ENCODE data around the gene MAPK12. TPM values are rescaled to one million over a fixed set of nuclear protein-coding genes. Genes with fewer than 3 reads are reported as not detected.
A peak's percentile ranks its signal among the peaks of the same experiment; 100 is the strongest.
"Not testable (repeated sequence)": the region's sequence is repeated elsewhere in the genome, so short reads cannot be mapped to it uniquely, and the experiment has no call there.

MAPK12 gene
- total and polyA plus RNA-seq, 7 donors, result 57.4 to 178 (median 131) TPM

DNA sequence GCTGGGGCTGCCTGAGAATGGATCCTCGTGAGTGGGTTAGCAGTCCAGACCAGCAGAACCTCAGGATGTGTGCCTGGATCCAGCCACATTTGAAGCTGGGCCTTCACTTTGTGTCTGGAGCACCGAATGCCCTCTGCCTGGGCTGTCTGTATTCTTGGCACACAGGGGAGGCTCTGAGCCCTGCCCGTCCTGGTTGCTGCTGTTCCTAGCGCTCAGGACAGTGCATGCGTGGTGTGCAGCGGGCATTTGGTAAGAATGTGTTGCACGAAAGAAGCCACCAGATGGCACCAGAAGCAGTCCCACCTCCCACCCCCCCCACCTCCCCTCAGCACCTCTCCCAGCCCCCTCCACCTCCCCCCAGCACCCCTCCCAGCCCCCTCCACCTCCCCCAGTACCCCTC lies 12.8 kb upstream of the MAPK12 start:
- H3K9me3 ChIP-seq, result no peaks in the 10 kb centered on the region
- TF ChIP-seq, protein P1, sequence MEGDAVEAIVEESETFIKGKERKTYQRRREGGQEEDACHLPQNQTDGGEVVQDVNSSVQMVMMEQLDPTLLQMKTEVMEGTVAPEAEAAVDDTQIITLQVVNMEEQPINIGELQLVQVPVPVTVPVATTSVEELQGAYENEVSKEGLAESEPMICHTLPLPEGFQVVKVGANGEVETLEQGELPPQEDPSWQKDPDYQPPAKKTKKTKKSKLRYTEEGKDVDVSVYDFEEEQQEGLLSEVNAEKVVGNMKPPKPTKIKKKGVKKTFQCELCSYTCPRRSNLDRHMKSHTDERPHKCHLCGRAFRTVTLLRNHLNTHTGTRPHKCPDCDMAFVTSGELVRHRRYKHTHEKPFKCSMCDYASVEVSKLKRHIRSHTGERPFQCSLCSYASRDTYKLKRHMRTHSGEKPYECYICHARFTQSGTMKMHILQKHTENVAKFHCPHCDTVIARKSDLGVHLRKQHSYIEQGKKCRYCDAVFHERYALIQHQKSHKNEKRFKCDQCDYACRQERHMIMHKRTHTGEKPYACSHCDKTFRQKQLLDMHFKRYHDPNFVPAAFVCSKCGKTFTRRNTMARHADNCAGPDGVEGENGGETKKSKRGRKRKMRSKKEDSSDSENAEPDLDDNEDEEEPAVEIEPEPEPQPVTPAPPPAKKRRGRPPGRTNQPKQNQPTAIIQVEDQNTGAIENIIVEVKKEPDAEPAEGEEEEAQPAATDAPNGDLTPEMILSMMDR (IDR thresholded peaks at IDR 0.05), result peak; percentile 30
- H3K27me3 ChIP-seq (ENCODE audit: insufficient read depth in 3 of 3, low read length in 2 of 3), result peaks cover 0 to 16% (median 10%) of the 10 kb centered on the region in 3 donors
- no peak overlapping the region for H3K27ac ChIP-seq
- peak; percentile 41 to 62 (median 55) for ATAC-seq
- DNase-seq, result peak in 1 of 2 donors; percentile 55
- 20 to 22% (median 21%) methylated on average over 7 of the region's 7 CpGs for WGBS, 3 donors
- H3K4me1 ChIP-seq, result peaks cover 23% of the 10 kb centered on the region
- no peak overlapping the region for H3K4me3 ChIP-seq
- intact Hi-C loops (cut with DNase I), result no loop called here
- H3K36me3 ChIP-seq (ENCODE audit: insufficient read depth in 1 of 2, low read depth in 1 of 2), result peaks cover 0 to 33% of the 10 kb centered on the region in 2 donors

DNA sequence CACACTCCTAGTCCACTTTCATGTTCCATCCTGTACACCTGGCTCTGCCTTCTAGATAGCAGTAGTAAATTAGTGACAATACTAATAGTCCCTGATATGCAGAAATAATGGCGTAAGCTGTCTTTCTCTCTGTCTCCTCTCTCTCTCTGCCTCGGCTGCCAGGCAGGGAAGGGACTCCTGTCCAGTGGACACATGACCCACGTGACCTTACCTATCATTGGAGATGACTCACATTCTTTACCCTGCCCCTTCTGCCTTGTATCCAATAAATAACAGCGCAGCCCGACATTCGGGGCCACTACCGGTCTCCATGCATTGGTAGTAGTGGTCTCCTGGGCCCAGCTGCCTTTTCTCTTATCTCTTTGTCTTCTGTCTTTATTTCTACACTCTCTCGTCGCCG lies 12.3 kb upstream of the MAPK12 start:
- peaks cover 0 to 20% (median 10%) of the 10 kb centered on the region in 3 donors for H3K27me3 ChIP-seq (ENCODE audit: insufficient read depth in 3 of 3, low read length in 2 of 3)
- H3K36me3 ChIP-seq (ENCODE audit: insufficient read depth in 1 of 2, low read depth in 1 of 2), result peaks cover 0 to 28% of the 10 kb centered on the region in 2 donors
- intact Hi-C loops (cut with DNase I); H3K27ac ChIP-seq; ATAC-seq; H3K4me3 ChIP-seq; H3K9me3 ChIP-seq; DNase-seq: not testable (repeated sequence)
- 76 to 85% (median 79%) methylated on average over 9 to 10 of the region's 10 CpGs for WGBS, 3 donors
- H3K4me1 ChIP-seq, result peaks cover 23% of the 10 kb centered on the region

DNA sequence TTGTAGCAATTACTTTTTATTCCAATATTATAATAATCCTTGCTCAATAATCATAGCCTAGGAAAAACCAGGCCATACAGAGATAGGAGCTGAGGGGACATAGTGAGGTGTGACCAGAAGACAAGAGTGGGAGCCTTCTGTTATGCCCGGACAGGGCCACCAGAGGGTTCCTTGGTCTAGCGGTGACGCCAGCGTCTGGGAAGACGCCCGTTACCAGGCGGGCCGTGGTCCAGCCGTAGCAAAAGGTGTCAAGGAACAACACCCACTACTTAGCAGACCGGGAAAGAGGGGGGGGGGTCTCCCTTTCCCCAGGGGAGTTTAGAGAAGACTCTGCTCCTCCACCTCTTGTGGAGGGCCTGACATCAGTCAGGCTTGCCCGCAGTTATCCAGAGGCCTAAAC lies 11.9 kb upstream of the MAPK12 start:
- intact Hi-C loops (cut with DNase I); DNase-seq; H3K9me3 ChIP-seq; H3K27ac ChIP-seq; ATAC-seq; H3K4me3 ChIP-seq: not testable (repeated sequence)
- 45 to 49% (median 48%) methylated on average over 9 to 11 of the region's 11 CpGs for WGBS, 3 donors
- Histone ChIP-seq H3K27me3 (ENCODE audit: insufficient read depth in 3 of 3, low read length in 2 of 3) (peaks cover 0 to 20% (median 10%) of the 10 kb centered on the region in 3 donors), H3K4me1 (peaks cover 23% of the 10 kb centered on the region), H3K36me3 (ENCODE audit: insufficient read depth in 1 of 2, low read depth in 1 of 2) (peaks cover 0 to 23% of the 10 kb centered on the region in 2 donors)
- TF ChIP-seq, protein P1 (IDR thresholded peaks at IDR 0.05), result peak; percentile 6

DNA sequence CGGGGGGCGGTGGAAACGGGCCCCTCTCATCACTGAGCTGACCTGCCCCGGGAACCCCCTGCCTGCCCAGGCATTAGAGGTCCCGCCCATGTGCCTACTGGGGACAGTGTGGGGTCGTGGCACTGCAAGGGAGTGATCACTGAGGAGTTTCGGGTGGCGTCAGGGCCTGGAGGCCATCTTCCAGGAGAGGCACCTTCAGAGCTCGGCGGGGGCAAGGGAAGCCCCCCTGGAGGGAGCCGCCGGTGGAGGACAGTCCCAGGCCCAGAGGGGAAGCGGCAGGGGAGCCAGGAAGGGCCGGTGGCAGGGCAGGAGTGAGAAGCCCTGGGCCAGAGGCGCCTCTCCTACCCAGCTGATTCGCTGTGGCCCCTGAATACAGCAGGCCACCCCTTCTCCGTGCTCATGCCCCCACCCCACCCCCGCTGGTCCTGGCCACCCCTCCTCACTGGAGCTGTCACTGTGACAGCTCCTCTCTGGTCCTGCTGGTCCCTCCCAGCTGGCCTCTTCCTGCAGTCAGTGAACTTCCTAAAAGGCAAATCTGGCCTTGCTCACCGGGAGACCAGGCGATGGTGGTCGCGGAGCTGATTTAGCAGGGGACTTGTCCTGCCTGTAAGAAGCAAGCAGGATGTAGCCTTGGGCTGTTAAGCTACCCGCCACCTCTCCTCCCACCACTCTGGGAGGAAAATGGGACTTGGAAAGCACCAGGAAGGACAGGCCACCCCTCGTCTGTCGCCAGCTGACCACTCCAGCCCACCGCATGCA lies 10.7 kb upstream of the MAPK12 start:
- DNase-seq (no peak), ATAC-seq (no peak)
- Histone ChIP-seq H3K27ac (no peak overlapping the region), H3K9me3 (no peaks in the 10 kb centered on the region), H3K4me3 (peak overlapping the region; percentile 65), H3K36me3 (ENCODE audit: insufficient read depth in 1 of 2, low read depth in 1 of 2) (peaks cover 0 to 12% of the 10 kb centered on the region in 2 donors), H3K27me3 (ENCODE audit: insufficient read depth in 3 of 3, low read length in 2 of 3) (peaks cover 0 to 20% (median 10%) of the 10 kb centered on the region in 3 donors), H3K4me1 (peaks cover 24% of the 10 kb centered on the region)
- WGBS, 3 donors, result 42 to 59% (median 54%) methylated on average over 13 to 26 of the region's 26 CpGs
- intact Hi-C loops (cut with DNase I), result no loop called here
- TF ChIP-seq, protein P1 (IDR thresholded peaks at IDR 0.05), result no peak

DNA sequence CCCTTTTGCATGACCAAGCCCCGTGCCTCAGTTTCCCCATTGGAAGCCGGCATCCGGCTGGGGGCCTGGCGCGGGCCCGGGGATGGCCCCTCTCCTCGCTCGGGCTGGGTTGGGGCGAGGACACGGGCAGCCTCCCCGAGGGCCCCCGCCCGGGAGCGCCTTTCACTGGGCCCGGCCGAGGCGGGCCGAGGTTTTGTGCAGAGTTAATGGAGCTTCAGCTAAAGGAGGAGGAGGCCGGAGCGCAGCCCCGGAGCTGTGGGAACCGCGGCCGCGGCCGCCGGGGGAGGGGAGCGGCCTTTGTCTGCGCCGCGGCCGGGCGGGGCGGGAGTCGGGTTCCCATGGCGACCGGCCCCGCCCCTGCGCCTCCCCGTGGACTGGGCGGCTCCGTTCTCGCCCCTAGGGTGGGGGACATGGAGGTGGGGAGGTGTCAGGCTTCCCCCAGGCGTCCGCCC lies 10.1 kb upstream of the MAPK12 start:
- DNase-seq, result peak in 1 of 2 donors; percentile 62
- 0 to 2% (median 1%) methylated on average over 33 to 45 of the region's 45 CpGs for WGBS, 3 donors
- Histone ChIP-seq H3K36me3 (ENCODE audit: insufficient read depth in 1 of 2, low read depth in 1 of 2) (peaks cover 0 to 9% of the 10 kb centered on the region in 2 donors), H3K4me1 (peaks cover 30% of the 10 kb centered on the region), H3K9me3 (no peaks in the 10 kb centered on the region), H3K4me3 (peak overlapping the region; percentile 65), H3K27ac (no peak overlapping the region), H3K27me3 (ENCODE audit: insufficient read depth in 3 of 3, low read length in 2 of 3) (peaks cover 0 to 20% (median 10%) of the 10 kb centered on the region in 3 donors)
- TF ChIP-seq, protein P1 (IDR thresholded peaks at IDR 0.05), result no peak
- intact Hi-C loops (cut with DNase I), result no loop called here
- ATAC-seq, result peak in 2 of 4 donors; percentile 35 to 50

Measured in psoas muscle (tissue), 8 donors.